22Rv1 (cell line): Measurements from ENCODE around the gene NEK4.

Experiments used
- ZFX ChIP-seq: fragments of 450-650 bp; IDR thresholded peaks from 2 replicates; pipeline ENCODE4 v1.6.1; 2017; ENCODE audit warnings: antibody characterized with exemption, borderline replicate concordance
- TF ChIP-seq, protein P1 (sequence below): fragments of 450-650 bp; IDR thresholded peaks from 2 replicates; pipeline ENCODE4 v1.5.1; 2017; ENCODE audit warnings: mild to moderate bottlenecking

DNA sequence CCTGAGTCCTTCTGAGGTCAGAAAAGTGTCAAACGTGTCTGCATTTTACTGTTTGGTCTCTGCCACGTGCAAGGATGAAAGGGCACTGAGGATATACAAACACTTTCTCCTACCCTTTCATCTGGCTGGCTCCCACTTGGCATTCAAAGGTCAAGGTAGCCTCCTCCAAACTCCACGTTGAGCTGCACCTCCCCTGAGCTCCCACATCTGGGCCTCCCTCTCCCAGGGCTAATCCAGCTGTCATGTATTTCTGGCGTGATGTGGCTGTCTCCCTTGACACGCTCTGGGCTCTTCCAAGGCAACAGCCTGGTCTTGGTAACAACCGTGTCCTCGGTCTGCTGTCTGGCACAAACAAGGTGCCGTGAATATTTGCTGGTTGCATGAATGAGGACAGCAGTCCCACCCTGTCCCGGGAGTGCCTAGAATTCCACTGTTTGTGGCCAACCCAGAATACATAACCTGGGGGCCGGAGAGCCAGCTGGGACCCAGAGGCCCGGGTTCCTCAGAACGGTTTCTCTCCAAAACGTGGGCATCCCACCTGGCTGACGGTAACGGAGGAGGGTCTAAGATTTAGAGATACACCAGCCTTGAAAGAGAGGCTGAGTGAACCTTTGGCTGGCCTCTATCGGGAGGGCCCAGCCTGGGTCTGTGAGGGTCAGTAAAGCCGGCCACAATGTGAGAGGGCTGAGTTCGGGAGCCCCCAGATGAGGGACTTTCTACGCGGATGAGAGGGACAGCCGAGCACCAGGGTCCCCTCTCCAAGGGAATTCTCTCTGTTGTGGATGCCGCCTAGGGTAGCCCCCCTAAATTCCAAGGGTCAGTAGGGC lies 65.9 kb downstream of the NEK4 start:
- TF ChIP-seq, protein P1, sequence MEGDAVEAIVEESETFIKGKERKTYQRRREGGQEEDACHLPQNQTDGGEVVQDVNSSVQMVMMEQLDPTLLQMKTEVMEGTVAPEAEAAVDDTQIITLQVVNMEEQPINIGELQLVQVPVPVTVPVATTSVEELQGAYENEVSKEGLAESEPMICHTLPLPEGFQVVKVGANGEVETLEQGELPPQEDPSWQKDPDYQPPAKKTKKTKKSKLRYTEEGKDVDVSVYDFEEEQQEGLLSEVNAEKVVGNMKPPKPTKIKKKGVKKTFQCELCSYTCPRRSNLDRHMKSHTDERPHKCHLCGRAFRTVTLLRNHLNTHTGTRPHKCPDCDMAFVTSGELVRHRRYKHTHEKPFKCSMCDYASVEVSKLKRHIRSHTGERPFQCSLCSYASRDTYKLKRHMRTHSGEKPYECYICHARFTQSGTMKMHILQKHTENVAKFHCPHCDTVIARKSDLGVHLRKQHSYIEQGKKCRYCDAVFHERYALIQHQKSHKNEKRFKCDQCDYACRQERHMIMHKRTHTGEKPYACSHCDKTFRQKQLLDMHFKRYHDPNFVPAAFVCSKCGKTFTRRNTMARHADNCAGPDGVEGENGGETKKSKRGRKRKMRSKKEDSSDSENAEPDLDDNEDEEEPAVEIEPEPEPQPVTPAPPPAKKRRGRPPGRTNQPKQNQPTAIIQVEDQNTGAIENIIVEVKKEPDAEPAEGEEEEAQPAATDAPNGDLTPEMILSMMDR, result no peak
- TF ChIP-seq ZFX, result no peak
